Endothelial cell of umbilical vein (primary cell): ENCODE data around the gene ARMC7. TPM values are rescaled to one million over a fixed set of nuclear protein-coding genes. Genes with fewer than 3 reads are reported as not detected.

Experiments used
- BruUV-seq: library from RNA; stranded (reverse); fragments of 400-500 nt; replicated peaks from 2 replicates; lab custom pipeline; 2021; lab: Mats Ljungman, UMichigan
- CTCF ChIA-PET: fragments of 300-600, 350-600 bp; sonication (Branson Sonifier 250); formaldehyde crosslinking; loops from one replicate; lab custom pipeline; 2021; ENCODE audit warnings: antibody characterized with exemption, inconsistent platforms; lab: Charles Lee
- POLR2A ChIA-PET: fragments of 300-600, 350-600 bp; sonication (Branson Sonifier 250); formaldehyde crosslinking; loops from one replicate; lab custom pipeline; 2021; ENCODE audit warnings: antibody characterized with exemption, inconsistent platforms; lab: Charles Lee
- DNase-seq: peaks from one replicate; pipeline ENCODE4 v3.0.0-alpha.2; 2011; ENCODE audit warnings: low read depth, low spot score
- FAIRE-seq: peaks from 2 replicates; lab custom pipeline; 2011; peaks lifted over from hg19 to GRCh38; lab: Jason Lieb, UNC
- H2AFZ ChIP-seq: 2 replicates; pipeline ENCODE4 v1.6.0; 2012; ENCODE audit warnings: low read depth, low read length, control low read depth, inconsistent platforms
- H3K27ac ChIP-seq: 2 replicates; pipeline ENCODE4 v1.5.1; 2011; ENCODE audit warnings: low read depth, mild to moderate bottlenecking, control low read depth, low read length, moderate library complexity; ENCODE audit not compliant: insufficient read depth
- H3K27me3 ChIP-seq, 2 experiments: 2 replicates each; pipeline versions ENCODE4 v1.6.0 to v1.6.1; 2011; ENCODE audit warnings: low read length in 2 of 2, mixed read lengths in 1 of 2; ENCODE audit not compliant: control insufficient read depth in 2 of 2, insufficient read depth in 2 of 2
- H3K36me3 ChIP-seq, 2 experiments: 2 replicates in 1 of 2; 3 replicates in 1 of 2; pipeline ENCODE4 v1.5.1; 2011; ENCODE audit warnings: low read length in 2 of 2, mild to moderate bottlenecking in 1 of 2, moderate library complexity in 1 of 2; ENCODE audit not compliant: control insufficient read depth in 2 of 2, insufficient read depth in 2 of 2; ENCODE audit errors: extremely low read depth in 1 of 2
- H3K4me1 ChIP-seq: 3 replicates; pipeline ENCODE4 v1.5.1; 2011; ENCODE audit warnings: mild to moderate bottlenecking, low read length; ENCODE audit not compliant: control insufficient read depth, insufficient read depth; ENCODE audit errors: extremely low read depth
- H3K4me2 ChIP-seq: 2 replicates; pipeline ENCODE4 v1.6.1; 2011; ENCODE audit warnings: low read length, control low read depth, mixed read lengths; ENCODE audit not compliant: insufficient read depth
- H3K4me3 ChIP-seq, 3 experiments: fragments of 200-600 bp in 1 of 3; sonication (generic), shearing (Covaris generic) in 1 of 3; replicated peaks in 1 of 3; 2 replicates each; pipeline ENCODE4 v1.5.1; 2011 to 2016; ENCODE audit warnings: control low read depth in 3 of 3, low read length in 3 of 3, mild to moderate bottlenecking in 2 of 3, inconsistent platforms in 1 of 3, low read depth in 1 of 3, moderate library complexity in 1 of 3; ENCODE audit not compliant: insufficient read depth in 1 of 3
- H3K79me2 ChIP-seq: 2 replicates; pipeline ENCODE4 v1.6.0; 2012; ENCODE audit warnings: low read length, inconsistent platforms; ENCODE audit not compliant: control insufficient read depth, insufficient read depth
- H3K9ac ChIP-seq: replicated peaks from 2 replicates; pipeline ENCODE3; 2011; ENCODE audit warnings: low read length, control low read depth; ENCODE audit not compliant: insufficient read depth; ENCODE audit errors: extremely low read depth
- H3K9me1 ChIP-seq: replicated peaks from 3 replicates; pipeline ENCODE4 v1.6.0; 2011; ENCODE audit warnings: mild to moderate bottlenecking, low read length; ENCODE audit not compliant: control insufficient read depth, insufficient read depth; ENCODE audit errors: extremely low read depth
- H3K9me3 ChIP-seq: replicated peaks from 2 replicates; pipeline ENCODE4 v1.5.1; 2012; ENCODE audit warnings: low read length, inconsistent platforms; ENCODE audit not compliant: control insufficient read depth, insufficient read depth
- H4K20me1 ChIP-seq: replicated peaks from 2 replicates; pipeline ENCODE3; 2011; ENCODE audit warnings: mild to moderate bottlenecking, low read length; ENCODE audit not compliant: control insufficient read depth, insufficient read depth; ENCODE audit errors: extremely low read depth
- EZH2 ChIP-seq: IDR thresholded peaks from 2 replicates; pipeline ENCODE4 v1.6.1; 2012; ENCODE audit warnings: borderline replicate concordance, low read depth, mild to moderate bottlenecking, moderate library complexity, low read length, inconsistent platforms; ENCODE audit not compliant: severe bottlenecking
- FOS ChIP-seq: IDR thresholded peaks from 2 replicates; pipeline ENCODE4 v1.6.1; 2011; ENCODE audit warnings: mild to moderate bottlenecking, low read length, moderate library complexity, borderline replicate concordance; ENCODE audit not compliant: insufficient read depth
- GATA2 ChIP-seq: IDR thresholded peaks from 2 replicates; pipeline ENCODE4 v1.7.0; 2011; ENCODE audit warnings: low read depth, mild to moderate bottlenecking, moderate library complexity, mixed read lengths, low read length; ENCODE audit not compliant: insufficient read length, insufficient read depth
- JUN ChIP-seq: IDR thresholded peaks from 2 replicates; pipeline ENCODE4 v1.6.1; 2011; ENCODE audit warnings: borderline replicate concordance, low read depth; ENCODE audit not compliant: insufficient read length, insufficient read depth
- MYC ChIP-seq: IDR thresholded peaks from one replicate; pipeline ENCODE4 v1.6.1; 2011; ENCODE audit warnings: mild to moderate bottlenecking, low read depth, low read length
- POLR2A ChIP-seq: IDR thresholded peaks from 2 replicates; pipeline ENCODE4 v1.6.1; 2012; ENCODE audit warnings: low read depth, mild to moderate bottlenecking, control low read depth, low read length
- POLR2AphosphoS5 ChIP-seq: IDR thresholded peaks from 2 replicates; pipeline ENCODE4 v1.6.1; 2012; ENCODE audit warnings: low read depth, mild to moderate bottlenecking, control low read depth, low read length, moderate library complexity; ENCODE audit not compliant: insufficient read depth
- dilution Hi-C: fragments of 300-500 bp; cut with MboI; formaldehyde crosslinking; loops from one replicate; pipeline ENCODE4 v1.15.0; 2019; ENCODE audit warnings: low sequenced_read_pairs; ENCODE audit not compliant: extremely low pct_ligation_motif_present
- intact Hi-C: fragments of 100-400 bp; cut with micrococcal nuclease; formaldehyde crosslinking; loops from one replicate; pipeline ENCODE4 v1.10.0; 2022
- polyA plus RNA-seq, 4 experiments: library from polyadenylated mRNA; depleted of rRNA in 3 of 4; stranded (reverse) in 3 of 4; unstranded in 1 of 4; fragments of >200 nt; gene quantifications; 2 replicates each; pipeline versions ENCODE4 v1.2.1 to v1.2.3, GENCODE V29; 2011 to 2012; ENCODE audit warnings: missing spikeins in 1 of 4
- total RNA-seq: library from RNA; stranded (reverse); gene quantifications from 2 replicates; pipeline ENCODE4 v1.2.3, GENCODE V29; 2021
- TF ChIP-seq, protein P1 (sequence below): IDR thresholded peaks from 2 replicates; pipeline ENCODE4 v1.6.1; 2011; ENCODE audit not compliant: insufficient read depth, insufficient read length
- TF ChIP-seq, protein P2 (sequence below), 2 donors: IDR thresholded peaks; 1 replicate in 1 of 2; 2 replicates in 1 of 2; pipeline ENCODE4 v1.5.1; 2011; ENCODE audit warnings: low read length in 2 of 2, mild to moderate bottlenecking in 2 of 2, moderate library complexity in 2 of 2, control low read depth in 1 of 2, inconsistent platforms in 1 of 2, low read depth in 1 of 2; ENCODE audit not compliant: insufficient read depth in 1 of 2; ENCODE audit errors: extremely low read depth in 1 of 2

Gene ARMC7
- total and polyA plus RNA-seq, 2 donors (not counting 3 experiments of a cell fraction or from before 2014, with no cell fraction given) = 11.8 to 15.7 TPM

DNA sequence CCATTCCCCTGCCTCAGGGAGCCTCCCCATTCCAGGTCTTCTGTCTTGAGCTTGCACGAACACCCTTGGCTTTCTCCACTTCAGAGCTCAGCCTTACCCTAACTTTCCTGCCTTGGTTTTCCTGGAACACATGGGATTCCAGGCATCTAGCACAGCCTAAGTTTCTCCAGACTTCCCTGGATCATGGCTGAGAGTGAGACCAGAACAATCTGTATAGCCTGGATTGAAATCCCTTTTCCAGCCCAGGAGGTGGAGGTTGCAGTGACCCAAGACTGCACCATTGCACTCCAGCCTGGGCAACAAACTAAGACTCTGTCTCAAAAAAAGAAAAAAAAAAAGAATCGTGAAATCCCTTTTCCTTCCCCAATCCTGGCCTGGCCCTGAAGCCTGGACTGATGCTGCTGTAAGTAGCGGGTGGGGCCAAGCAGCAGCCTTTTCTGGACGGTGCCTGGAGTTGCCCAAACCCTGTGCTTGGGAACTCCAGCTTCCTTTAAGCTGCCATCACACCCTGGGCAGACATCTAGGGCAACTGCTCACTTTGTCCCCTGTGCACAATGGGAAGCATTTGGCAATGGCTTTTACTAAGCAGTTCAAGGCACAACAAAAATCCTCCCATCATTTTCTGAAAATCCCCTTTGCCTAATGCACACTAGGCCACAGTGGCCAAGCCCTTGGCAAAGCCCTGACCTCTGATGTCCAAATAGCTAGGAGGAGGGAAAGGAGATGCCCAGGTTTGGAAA is 34.0 kb upstream of the ARMC7 start:
- H3K4me3 ChIP-seq = no peak overlapping the region
- no TSS peak for BruUV-seq
- FAIRE-seq (no peak), DNase-seq (no peak)
- ChIA-PET POLR2A (interaction anchor here (0.6 kb wide), 1 partner anchor 34 kb away, joined by 3 read pairs; the partner anchor contains the start of gene ARMC7), CTCF (interaction anchor here (0.6 to 3.5 kb wide), 10 partner anchors 10 to 85 kb away, joined by 3 to 15 read pairs (median 4); partner anchors contain the start of gene ARMC7)
- no peak overlapping the region for H3K27ac ChIP-seq
- peaks cover 16% of the 10 kb centered on the region for H3K4me1 ChIP-seq
- no peaks in the 10 kb centered on the region for H3K36me3 ChIP-seq
- TF ChIP-seq POLR2A = no peak
- TF ChIP-seq MYC = no peak
- TF ChIP-seq FOS = no peak
- TF ChIP-seq EZH2 = no peak
- TF ChIP-seq GATA2 = no peak
- no peak for TF ChIP-seq POLR2AphosphoS5
- no peak for TF ChIP-seq JUN
- TF ChIP-seq, protein P1, sequence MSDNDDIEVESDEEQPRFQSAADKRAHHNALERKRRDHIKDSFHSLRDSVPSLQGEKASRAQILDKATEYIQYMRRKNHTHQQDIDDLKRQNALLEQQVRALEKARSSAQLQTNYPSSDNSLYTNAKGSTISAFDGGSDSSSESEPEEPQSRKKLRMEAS = no peak
- TF ChIP-seq, protein P2, sequence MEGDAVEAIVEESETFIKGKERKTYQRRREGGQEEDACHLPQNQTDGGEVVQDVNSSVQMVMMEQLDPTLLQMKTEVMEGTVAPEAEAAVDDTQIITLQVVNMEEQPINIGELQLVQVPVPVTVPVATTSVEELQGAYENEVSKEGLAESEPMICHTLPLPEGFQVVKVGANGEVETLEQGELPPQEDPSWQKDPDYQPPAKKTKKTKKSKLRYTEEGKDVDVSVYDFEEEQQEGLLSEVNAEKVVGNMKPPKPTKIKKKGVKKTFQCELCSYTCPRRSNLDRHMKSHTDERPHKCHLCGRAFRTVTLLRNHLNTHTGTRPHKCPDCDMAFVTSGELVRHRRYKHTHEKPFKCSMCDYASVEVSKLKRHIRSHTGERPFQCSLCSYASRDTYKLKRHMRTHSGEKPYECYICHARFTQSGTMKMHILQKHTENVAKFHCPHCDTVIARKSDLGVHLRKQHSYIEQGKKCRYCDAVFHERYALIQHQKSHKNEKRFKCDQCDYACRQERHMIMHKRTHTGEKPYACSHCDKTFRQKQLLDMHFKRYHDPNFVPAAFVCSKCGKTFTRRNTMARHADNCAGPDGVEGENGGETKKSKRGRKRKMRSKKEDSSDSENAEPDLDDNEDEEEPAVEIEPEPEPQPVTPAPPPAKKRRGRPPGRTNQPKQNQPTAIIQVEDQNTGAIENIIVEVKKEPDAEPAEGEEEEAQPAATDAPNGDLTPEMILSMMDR (IDR thresholded peaks at IDR 0.05; ENCODE audit: extremely low read depth in 1 of 2, insufficient read depth in 1 of 2, low read depth in 1 of 2, low read length in 2 of 2) = no peak
- H3K9ac ChIP-seq = no peak overlapping the region
- H3K27me3 ChIP-seq = no peaks in the 10 kb centered on the region
- no peaks in the 10 kb centered on the region for H4K20me1 ChIP-seq
- H2AFZ ChIP-seq = no peak overlapping the region
- no peaks in the 10 kb centered on the region for H3K9me3 ChIP-seq
- no peaks in the 10 kb centered on the region for H3K9me1 ChIP-seq
- intact Hi-C loops = loop anchor here (2.0 kb wide), 1 partner anchor 29 kb away; no protein-coding TSS in a partner anchor
- no peak overlapping the region for H3K4me2 ChIP-seq
- H3K79me2 ChIP-seq = no peaks in the 10 kb centered on the region
- dilution Hi-C loops = no loop called here
